Stimulated activated CD4-positive, alpha-beta T cell treated with anti-CD3 and anti-CD28 coated beads, Interleukin-15, amount 100 ng/mL, for 1 hour (primary cell): Measurements from ENCODE around the gene GALNT17.

Experiments
- DNase-seq, 2 donors: peaks; one replicate each; pipeline ENCODE4 v3.0.0-alpha.2; 2020; ENCODE audit warnings: low read depth in 1 of 2, low spot score in 1 of 2

Gene GALNT17

DNA sequence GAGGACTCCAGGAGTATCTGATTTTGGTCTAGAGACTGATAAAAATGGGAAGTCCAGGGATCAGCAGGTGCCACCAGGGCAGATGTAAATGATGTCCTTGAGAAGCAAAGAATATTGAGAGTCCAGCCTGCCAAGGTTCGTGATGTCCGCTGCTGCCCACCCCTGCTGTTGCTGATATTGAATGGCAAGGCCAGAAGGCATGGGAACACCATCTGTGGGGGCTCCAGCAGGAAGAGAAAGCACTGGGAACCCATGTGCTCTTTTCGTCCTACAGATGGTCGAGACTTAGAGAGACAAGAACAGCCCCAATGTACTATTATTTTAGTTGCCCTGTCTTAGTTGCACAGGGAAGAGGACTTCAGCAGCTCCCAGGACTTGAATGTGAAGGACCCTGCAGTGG lies 363.9 kb downstream of the GALNT17 start:
- DNase-seq = no peak

GRCh38 chr7:71497256-71497946 lies 365.5 kb downstream of the GALNT17 start:
- no peak for DNase-seq

DNA sequence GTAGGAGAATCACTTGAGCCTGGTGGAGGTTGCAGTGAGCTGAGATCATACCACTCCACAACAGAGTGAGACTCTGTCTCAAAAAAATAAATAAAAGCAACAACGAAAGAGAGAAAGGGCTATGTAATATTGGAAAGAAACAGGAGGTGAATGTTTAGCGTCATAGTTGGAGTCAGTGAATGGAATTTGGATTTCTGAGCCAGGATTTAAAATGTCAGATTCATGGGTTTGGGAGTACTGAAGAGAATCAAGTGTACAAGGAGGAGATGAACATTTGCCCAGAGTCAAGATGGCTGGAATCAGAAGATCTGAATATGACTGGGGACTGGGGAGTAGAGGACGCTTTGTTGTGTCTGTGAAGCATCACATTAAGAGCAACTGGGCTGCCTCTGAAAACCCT lies 366.4 kb downstream of the GALNT17 start:
- DNase-seq = no peak

GRCh38 chr7:71504697-71505441 lies 372.9 kb downstream of the GALNT17 start:
- DNase-seq = no peak

DNA sequence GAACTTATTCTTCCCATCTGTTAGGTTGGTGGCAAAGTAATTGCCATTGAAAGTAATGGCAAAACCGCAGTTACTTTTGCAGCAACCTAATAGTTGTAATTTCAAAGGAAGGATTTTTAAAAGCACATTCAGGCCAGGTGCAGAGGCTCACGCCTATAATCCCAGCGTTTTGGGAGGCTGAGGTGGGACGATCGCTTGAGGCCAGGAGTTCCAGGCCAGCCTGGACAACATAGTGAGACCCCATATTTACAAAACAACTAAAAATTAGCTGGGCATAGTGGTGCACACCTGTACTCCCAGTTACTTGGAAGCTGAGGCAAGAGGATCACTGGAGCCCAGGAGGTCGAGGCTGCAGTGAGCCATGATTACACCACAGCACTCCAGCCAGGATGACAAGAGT lies 374.9 kb downstream of the GALNT17 start:
- DNase-seq = no peak

- no peak for DNase-seq
These were observed 376.0 kb downstream of the GALNT17 start for GRCh38 chr7:71507680-71508602.

- DNase-seq = no peak
These were observed 377.4 kb downstream of the GALNT17 start for GRCh38 chr7:71509381-71509780.

DNA sequence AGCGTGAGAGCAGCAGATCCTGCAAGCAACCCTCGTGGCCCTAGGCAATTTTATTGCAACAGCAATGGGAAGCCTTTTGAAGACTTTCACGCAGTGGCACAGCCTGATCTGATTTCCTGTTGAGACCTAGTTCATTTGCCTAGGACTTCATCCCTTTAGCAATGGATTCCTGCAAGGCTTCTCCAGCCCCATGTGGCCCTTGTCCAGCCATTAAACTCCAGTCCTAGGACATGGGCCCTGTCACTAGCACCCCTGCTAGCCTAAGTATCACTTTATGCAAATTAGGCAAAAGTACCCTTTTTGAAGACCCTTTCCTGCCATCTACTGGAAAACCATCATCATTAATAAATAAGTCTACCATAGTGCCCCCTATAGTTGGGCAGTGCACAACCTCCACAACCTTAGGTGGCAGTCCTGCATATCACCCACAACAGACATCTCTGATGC lies 379.4 kb downstream of the GALNT17 start:
- no peak for DNase-seq

- no peak for DNase-seq
These were observed 386.2 kb downstream of the GALNT17 start for GRCh38 chr7:71517940-71518699.

- DNase-seq = no peak
These were observed 386.9 kb downstream of the GALNT17 start for GRCh38 chr7:71518880-71519279.

DNA sequence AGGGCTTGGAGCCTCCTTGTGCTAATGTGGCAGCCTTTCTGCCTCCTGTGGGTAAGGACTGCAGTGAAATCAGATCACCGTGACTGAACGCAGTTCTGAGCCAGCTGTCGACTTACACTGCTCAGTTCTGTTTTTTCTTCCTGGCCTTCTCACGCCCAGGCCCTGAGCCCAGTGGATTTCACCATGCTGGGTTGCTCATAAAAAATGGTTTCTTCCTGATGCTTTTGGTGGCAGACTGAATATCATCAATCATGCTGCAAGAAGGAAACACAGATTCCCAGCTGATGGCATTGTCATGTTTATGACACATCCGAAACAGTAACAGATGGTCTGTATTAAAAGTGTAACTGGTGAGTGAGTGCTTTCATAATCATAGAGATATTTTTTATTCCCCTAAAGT lies 389.6 kb downstream of the GALNT17 start:
- DNase-seq = no peak

DNA sequence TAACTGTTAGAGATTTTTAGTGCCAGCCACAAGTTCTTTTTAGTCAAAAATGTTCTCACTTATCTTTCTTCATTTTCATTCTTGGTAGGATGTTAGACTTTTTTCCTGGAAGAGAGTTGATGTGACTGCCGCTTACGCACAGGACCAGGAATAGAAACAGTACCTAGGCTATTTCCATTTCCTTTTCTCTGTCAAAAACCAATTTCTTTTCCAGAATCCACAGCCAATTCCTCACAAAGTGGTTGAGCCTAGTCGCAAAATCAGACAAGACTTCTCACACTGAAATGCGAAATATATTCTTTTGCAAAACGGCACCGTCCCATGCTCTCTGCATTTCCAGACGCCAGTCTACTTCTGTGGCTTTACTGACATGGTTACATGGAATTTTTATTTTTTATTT lies 394.2 kb downstream of the GALNT17 start:
- DNase-seq = no peak

GRCh38 chr7:71527213-71527612 lies 395.3 kb downstream of the GALNT17 start:
- DNase-seq = no peak

DNA sequence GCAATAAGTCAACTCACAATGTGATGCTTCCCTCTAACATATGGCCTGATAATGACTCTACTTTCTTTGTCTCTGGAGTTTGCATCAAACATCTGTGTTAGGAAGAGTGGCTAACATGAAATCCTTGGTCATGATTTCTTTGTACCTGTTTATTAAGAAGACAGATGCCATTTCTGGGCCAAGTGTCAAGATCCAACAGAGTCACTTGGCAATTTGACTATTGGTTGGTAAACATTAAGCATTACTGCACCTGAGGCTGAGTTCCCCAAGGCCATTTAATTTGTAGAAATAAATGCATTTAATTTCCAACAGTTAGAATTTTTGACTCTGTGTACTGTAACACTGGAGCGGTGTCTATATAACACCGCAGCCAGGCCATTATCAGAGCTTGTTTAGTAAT lies 403.7 kb downstream of the GALNT17 start:
- DNase-seq = no peak

- no peak for DNase-seq
These were observed 406.3 kb downstream of the GALNT17 start for GRCh38 chr7:71538210-71538609.

GRCh38 chr7:71539615-71540014 lies 407.7 kb downstream of the GALNT17 start:
- no peak for DNase-seq

DNA sequence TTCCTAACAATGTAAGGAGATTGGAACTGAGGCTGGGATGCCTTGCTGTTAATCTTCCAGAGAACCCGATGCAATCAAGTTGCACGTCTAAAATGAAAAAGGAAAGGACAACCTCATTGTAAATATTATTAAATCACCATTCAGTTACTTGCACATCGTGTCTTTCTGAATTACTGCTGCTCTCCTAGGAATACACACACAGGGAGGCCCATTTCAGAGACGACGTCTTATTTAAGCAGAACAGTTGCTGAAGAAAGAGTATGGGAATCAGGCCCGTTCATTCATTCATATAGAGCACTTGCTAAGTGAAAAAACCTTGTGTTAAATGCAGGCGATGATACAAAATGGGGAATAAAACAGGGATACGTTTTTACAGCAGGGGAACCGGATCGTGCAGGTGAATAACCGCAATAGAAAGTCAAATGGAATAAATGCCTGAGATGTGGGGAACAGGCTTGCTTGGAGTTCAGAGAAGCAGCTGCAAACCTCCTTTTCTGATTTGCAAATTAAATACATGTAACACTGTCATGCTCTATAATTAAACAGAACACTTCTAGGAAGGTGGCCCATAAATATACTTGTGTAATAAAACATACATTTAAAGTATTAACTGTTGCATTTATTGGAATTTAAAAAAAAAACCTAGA lies 409.9 kb downstream of the GALNT17 start:
- no peak for DNase-seq

GRCh38 chr7:71543396-71543795 lies 411.5 kb downstream of the GALNT17 start:
- DNase-seq = no peak

GRCh38 chr7:71544816-71545215 lies 412.9 kb downstream of the GALNT17 start:
- no peak for DNase-seq

- DNase-seq = no peak
These were observed 415.5 kb downstream of the GALNT17 start for GRCh38 chr7:71547426-71547825.
